Kidney (tissue), 14 donors: ENCODE results near the gene TSHZ2. TPM values are rescaled to one million over a fixed set of nuclear protein-coding genes. Genes with fewer than 3 reads are reported as not detected.

Source experiments
- DNase-seq, 5 donors: peaks; one replicate each; pipeline ENCODE4 v3.0.0-alpha.2; 2013 to 2020
- FAIRE-seq: peaks from 2 replicates; lab custom pipeline; 2012; peaks lifted over from hg19 to GRCh38; lab: Jason Lieb, UNC
- H3K27ac ChIP-seq, 2 donors: one replicate each; pipeline ENCODE4 v1.7.0; 2013; ENCODE audit warnings: low read depth in 2 of 2, low read length in 2 of 2, inconsistent platforms in 1 of 2
- H3K27me3 ChIP-seq: one replicate; pipeline ENCODE4 v1.7.1; 2013; ENCODE audit warnings: low read length, inconsistent platforms; ENCODE audit not compliant: control insufficient read depth, insufficient read depth
- H3K36me3 ChIP-seq, 3 donors: one replicate each; pipeline versions ENCODE4 v1.7.0 to v1.7.1; 2013; ENCODE audit warnings: low read length in 3 of 3, control low read depth in 1 of 3, inconsistent platforms in 1 of 3; ENCODE audit not compliant: insufficient read depth in 3 of 3, control insufficient read depth in 2 of 3
- H3K4me1 ChIP-seq, 3 donors: one replicate each; pipeline versions ENCODE4 v1.7.0 to v1.7.1; 2013; ENCODE audit warnings: low read length in 3 of 3, inconsistent platforms in 1 of 3, low read depth in 1 of 3; ENCODE audit not compliant: control insufficient read depth in 2 of 3, insufficient read depth in 2 of 3
- H3K4me3 ChIP-seq, 3 donors: one replicate each; pipeline versions ENCODE4 v1.7.0 to v1.8.1; 2013; ENCODE audit warnings: low read length in 3 of 3, control low read depth in 1 of 3, inconsistent platforms in 1 of 3
- H3K9ac ChIP-seq, 3 donors: one replicate each; pipeline versions ENCODE4 v1.7.0 to v1.7.1; 2013; ENCODE audit warnings: low read length in 3 of 3, control low read depth in 1 of 3, inconsistent platforms in 1 of 3
- H3K9me3 ChIP-seq, 3 donors: one replicate each; pipeline versions ENCODE4 v1.7.0 to v1.7.1; 2013; ENCODE audit warnings: low read length in 3 of 3, control low read depth in 1 of 3, inconsistent platforms in 1 of 3; ENCODE audit not compliant: control insufficient read depth in 2 of 3, insufficient read depth in 1 of 3
- CTCF ChIP-seq: IDR thresholded peaks from 3 replicates; pipeline ENCODE4 v1.5.1; 2012; ENCODE audit warnings: mild to moderate bottlenecking, moderate library complexity, borderline replicate concordance; ENCODE audit not compliant: insufficient read depth; ENCODE audit errors: extremely low read depth
- intact Hi-C: fragments of 100-400 bp; cut with DNase I; formaldehyde crosslinking; loops from one replicate; pipeline ENCODE4 v1.11.1; 2022
- polyA plus RNA-seq: library from polyadenylated mRNA; stranded (reverse); fragments of 350-450 nt; fragmentation: Illumina TruSeq; extraction: RNeasy Lipid Tissue Mini Kit (QIAGEN cat#74804); gene quantifications from one replicate; pipeline ENCODE4 v1.2.3, GENCODE V29; 2014; ENCODE audit warnings: low read depth, low replicate concordance; ENCODE audit not compliant: insufficient read depth
- total RNA-seq: library from RNA; stranded (reverse); fragmentation: NEBNext Ultra II Directional; extraction: Animal tissue kit (Norgen Biotek cat#: 25700); gene quantifications from one replicate; pipeline ENCODE4 v1.2.1, GENCODE V29; 2021
- donor health status: control.
- donor health status: control.
- donor health status: control.
- donor health status: control.
- donor health status: control.
- donor health status: DM: yes; HTN: yes; CAD: no.
- donor health status: Normal renal cell carcinoma (clear cell type).

Gene TSHZ2
- total and polyA plus RNA-seq, 2 donors from 2014 or later, result 0.86 to 15.5 TPM

GRCh38 chr20:53337390-53338101 lies 365.4 kb downstream of the TSHZ2 start:
- H3K27ac ChIP-seq, result no peak overlapping the region
- FAIRE-seq, result no peak
- TF ChIP-seq CTCF, result no peak
- no peak overlapping the region for H3K9ac ChIP-seq
- peak in 3 of 5 donors; percentile 47 to 88 (median 86) for DNase-seq
- no peaks in the 10 kb centered on the region for H3K36me3 ChIP-seq
- peaks cover 0 to 2% (median 2%) of the 10 kb centered on the region in 3 donors for H3K4me1 ChIP-seq
- H3K9me3 ChIP-seq, result no peaks in the 10 kb centered on the region
- H3K27me3 ChIP-seq, result no peaks in the 10 kb centered on the region
- intact Hi-C loops, result no loop called here
- no peak overlapping the region for H3K4me3 ChIP-seq

- Histone ChIP-seq H3K4me1 (peaks cover 0 to 2% (median 2%) of the 10 kb centered on the region in 3 donors), H3K9me3 (no peaks in the 10 kb centered on the region), H3K9ac (no peak overlapping the region), H3K4me3 (no peak overlapping the region), H3K36me3 (no peaks in the 10 kb centered on the region), H3K27ac (no peak overlapping the region), H3K27me3 (no peaks in the 10 kb centered on the region)
- intact Hi-C loops, result no loop called here
- FAIRE-seq, result no peak
- no peak for DNase-seq
- no peak for TF ChIP-seq CTCF
These were observed 366.6 kb downstream of the TSHZ2 start for GRCh38 chr20:53338716-53339115.

- peaks cover 0 to 6% (median under 1%) of the 10 kb centered on the region in 3 donors for H3K4me1 ChIP-seq
- DNase-seq (no peak), FAIRE-seq (no peak)
- TF ChIP-seq CTCF, result no peak
- H3K27ac ChIP-seq, result no peak overlapping the region
- H3K9me3 ChIP-seq, result no peaks in the 10 kb centered on the region
- no peaks in the 10 kb centered on the region for H3K27me3 ChIP-seq
- no peak overlapping the region for H3K9ac ChIP-seq
- H3K4me3 ChIP-seq, result no peak overlapping the region
- intact Hi-C loops, result no loop called here
- H3K36me3 ChIP-seq, result no peaks in the 10 kb centered on the region
These were observed 370.3 kb downstream of the TSHZ2 start for GRCh38 chr20:53342429-53342828.
